K562 (cell line): ENCODE measurements around the gene CARD9. TPM values are rescaled to one million over a fixed set of nuclear protein-coding genes. Genes with fewer than 3 reads are reported as not detected.
A peak's percentile ranks its signal among the peaks of the same experiment; 100 is the strongest.

Experiments used
- ATAC-seq: fragments of 200-7000 bp; cut with Tn5 transposase; 3 replicates; pipeline ENCODE4 v1.9.1; 2020; ENCODE audit warnings: moderate library complexity
- BruUV-seq: library from RNA; stranded (reverse); fragments of 400-500 nt; replicated peaks from 2 replicates; lab custom pipeline; 2021; lab: Mats Ljungman, UMichigan
- CTCF ChIA-PET: fragments of 300-600 bp; formaldehyde crosslinking; extraction: SDS; loops from one replicate; lab custom pipeline; 2021; ENCODE audit warnings: low intra/inter-chr PET ratio; lab: Yijun Ruan, JAX
- POLR2A ChIA-PET: fragments of 300-600, 350-650 bp; sonication (Branson Sonifier 250); formaldehyde crosslinking; extraction: SDS; loops from one replicate; lab custom pipeline; 2021; ENCODE audit warnings: antibody characterized with exemption, inconsistent platforms; lab: Yijun Ruan, JAX
- DNase-seq, 4 experiments: peaks; one replicate each; pipeline versions ENCODE4 v3.0.0 to v3.0.0-alpha.2; 2011 to 2018; ENCODE audit warnings: low spot score in 3 of 4, mixed read lengths in 3 of 4; ENCODE audit errors: extremely low read depth in 1 of 4
- FAIRE-seq: peaks from 2 replicates; lab custom pipeline; 2011; peaks lifted over from hg19 to GRCh38; lab: Jason Lieb, UNC
- H2AFZ ChIP-seq: 2 replicates; pipeline ENCODE4 v1.6.0; 2011; ENCODE audit warnings: low read depth, low read length, control low read depth, inconsistent platforms
- H3K27ac ChIP-seq: fragments of 200-600 bp; 3 replicates; pipeline ENCODE4 v1.8.0; 2011; ENCODE audit warnings: low read depth, mild to moderate bottlenecking, control low read depth, inconsistent platforms, low read length, moderate library complexity, mixed read lengths; ENCODE audit errors: extremely low read depth
- H3K27me3 ChIP-seq, 2 experiments: fragments of 300-600 bp in 1 of 2; 2 replicates in 1 of 2; 3 replicates in 1 of 2; pipeline versions ENCODE4 v1.6.0 to v1.8.0; 2011; ENCODE audit warnings: inconsistent platforms in 2 of 2, low read length in 2 of 2, mild to moderate bottlenecking in 1 of 2, mixed read lengths in 1 of 2, moderate library complexity in 1 of 2; ENCODE audit not compliant: control insufficient read depth in 2 of 2, insufficient read depth in 2 of 2
- H3K36me3 ChIP-seq: fragments of 300-600 bp; 3 replicates; pipeline ENCODE4 v1.8.0; 2011; ENCODE audit warnings: mild to moderate bottlenecking, low read length, inconsistent platforms; ENCODE audit not compliant: control insufficient read depth, insufficient read depth
- H3K4me1 ChIP-seq, 2 experiments: fragments of 200-600 bp in 1 of 2; replicated peaks in 1 of 2; 2 replicates in 1 of 2; 3 replicates in 1 of 2; pipeline versions ENCODE4 v1.5.1 to v1.8.0; 2011; ENCODE audit warnings: inconsistent platforms in 2 of 2, low read length in 2 of 2, mild to moderate bottlenecking in 1 of 2, mixed read lengths in 1 of 2, moderate library complexity in 1 of 2; ENCODE audit not compliant: control insufficient read depth in 2 of 2, insufficient read depth in 2 of 2
- H3K4me2 ChIP-seq: 2 replicates; pipeline ENCODE4 v1.6.1; 2011; ENCODE audit warnings: low read length, control low read depth, inconsistent platforms, mixed read lengths; ENCODE audit not compliant: insufficient read depth
- H3K4me3 ChIP-seq: fragments of 200-600 bp; sonication (generic), shearing (Covaris generic); 2 replicates; pipeline ENCODE4 v1.5.1; 2016; ENCODE audit warnings: control low read depth, inconsistent platforms
- H3K79me2 ChIP-seq: fragments of 200-600 bp; 3 replicates; pipeline ENCODE4 v1.8.0; 2011; ENCODE audit warnings: low read length, inconsistent platforms; ENCODE audit not compliant: control insufficient read depth, insufficient read depth
- H3K9ac ChIP-seq, 2 experiments: 2 replicates each; pipeline versions ENCODE4 v1.6.0 to v1.6.1; 2011; ENCODE audit warnings: low read depth in 2 of 2, low read length in 2 of 2, control low read depth in 1 of 2, inconsistent platforms in 1 of 2, mild to moderate bottlenecking in 1 of 2, mixed read lengths in 1 of 2; ENCODE audit not compliant: insufficient read depth in 1 of 2
- H3K9me1 ChIP-seq: one replicate; pipeline ENCODE4 v1.6.0; 2011; ENCODE audit warnings: inconsistent platforms, mild to moderate bottlenecking, low read length, moderate library complexity; ENCODE audit not compliant: control insufficient read depth, insufficient read depth
- H3K9me3 ChIP-seq: replicated peaks from 2 replicates; pipeline ENCODE4 v1.5.1; 2011; ENCODE audit warnings: low read depth, low read length, inconsistent platforms; ENCODE audit not compliant: control insufficient read depth, insufficient read depth
- H4K20me1 ChIP-seq: replicated peaks from 2 replicates; pipeline ENCODE4 v1.6.1; 2011; ENCODE audit warnings: low read length, inconsistent platforms, mixed read lengths; ENCODE audit not compliant: control insufficient read depth, insufficient read depth
- MTA1 ChIP-seq: fragments of 450-650 bp; IDR thresholded peaks from 2 replicates; pipeline ENCODE4 v1.6.1; 2017; ENCODE audit warnings: borderline replicate concordance
- RBM22 ChIP-seq: fragments of 200-400 bp; formaldehyde crosslinking; IDR thresholded peaks from 2 replicates; pipeline ENCODE4 v1.6.1; 2018; ENCODE audit warnings: low read length, low read depth; ENCODE audit not compliant: poor library complexity, severe bottlenecking
- RFX1 ChIP-seq: fragments of 450-650 bp; IDR thresholded peaks from 2 replicates; pipeline ENCODE4 v1.6.1; 2016; ENCODE audit warnings: mild to moderate bottlenecking, moderate library complexity
- SMARCA5 ChIP-seq: fragments of 450-650 bp; IDR thresholded peaks from 2 replicates; pipeline ENCODE4 v1.6.1; 2016
- ZNF140 ChIP-seq: fragments of 250-450 bp; sonication (Bioruptor Pico); IDR thresholded peaks from 2 replicates; pipeline ENCODE4 v1.8.0; 2021; ENCODE audit warnings: moderate library complexity, mild to moderate bottlenecking, inconsistent platforms
- WGBS: fragments of 100-300 bp; shearing (Covaris generic); methylation state at CpG from one replicate; pipeline ENCODE4 v1.1.6; 2016; ENCODE audit warnings: low coverage, mixed read lengths; ENCODE audit not compliant: insufficient coverage; ENCODE audit errors: missing lambda C conversion rate; 5-methylcytosine and 5-hydroxymethylcytosine counted together
- in situ Hi-C: fragments of 300-500 bp; cut with MboI; formaldehyde crosslinking; loops from 4 replicates; pipeline ENCODE4 v1.15.0; 2018; ENCODE audit warnings: inconsistent platforms, mixed read lengths
- intact Hi-C: fragments of 100-400 bp; cut with micrococcal nuclease; formaldehyde crosslinking; loops from 2 replicates; pipeline ENCODE4 v1.14.2; 2022
- polyA plus RNA-seq, 8 experiments: library from polyadenylated mRNA; depleted of rRNA in 4 of 8; stranded (reverse) in 5 of 8; unstranded in 3 of 8; fragments of >200 nt; fragmentation: Nextera tagmentation in 2 of 8; fragmentation: Illumina TruSeq in 1 of 8; extraction: Ambion mirVana in 2 of 8; extraction: Trizol in 1 of 8; gene quantifications; 2 replicates each; pipeline versions ENCODE4 v1.2.1 to v1.2.3, GENCODE V29; 2011 to 2014; ENCODE audit warnings: inconsistent platforms in 1 of 8, missing spikeins in 1 of 8
- total RNA-seq, 7 experiments: library from RNA; depleted of rRNA in 6 of 7; stranded (reverse); fragments of >200 nt in 6 of 7; fragmentation: Illumina TruSeq in 2 of 7; extraction: Trizol in 2 of 7; gene quantifications; 2 replicates each; pipeline versions ENCODE4 v1.2.1 to v1.2.3, GENCODE V29; 2011 to 2021; ENCODE audit warnings: low replicate concordance in 1 of 7
- TF ChIP-seq, protein P1 (sequence below), 2 experiments: fragments of 450-650 bp; formaldehyde crosslinking in 1 of 2; IDR thresholded peaks; 2 replicates each; pipeline versions ENCODE4 v1.4.0 to v1.6.1; 2014 to 2020; ENCODE audit warnings: mild to moderate bottlenecking in 2 of 2, borderline replicate concordance in 1 of 2, low read depth in 1 of 2

CARD9 gene
- total and polyA plus RNA-seq, 9 of the 15 experiments (the other 6 are each of a cell fraction or from before 2014, with no cell fraction given) = 1.7 to 53.0 (median 9.7) TPM

DNA sequence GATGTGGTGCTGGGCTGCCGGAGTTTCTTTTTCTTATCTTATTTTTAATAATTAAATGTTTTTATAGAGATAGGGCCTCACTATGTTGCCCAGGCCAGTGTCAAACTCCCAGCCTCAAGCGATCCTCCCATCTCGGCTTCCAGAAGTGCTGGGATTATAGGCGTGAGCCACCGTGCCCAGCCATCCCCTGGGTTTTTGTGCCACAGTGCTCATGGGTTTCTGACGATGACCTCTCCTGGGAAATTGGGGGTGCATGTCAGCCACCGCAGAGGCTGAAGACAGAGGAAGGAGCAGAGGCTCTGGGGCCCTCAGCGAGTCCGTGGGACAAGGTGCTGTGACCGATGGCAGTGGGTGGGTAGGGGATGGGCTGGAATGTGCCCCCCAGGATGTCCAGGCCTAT is 31.7 kb downstream of the CARD9 start:
- Histone ChIP-seq H3K4me3 (no peak overlapping the region), H3K4me1 (peaks cover 19 to 96% of the 10 kb centered on the region in 2 experiments), H3K9me3 (no peaks in the 10 kb centered on the region), H2AFZ (no peak overlapping the region), H3K79me2 (no peaks in the 10 kb centered on the region), H3K27me3 (no peaks in the 10 kb centered on the region), H3K27ac (no peak overlapping the region), H3K4me2 (no peak overlapping the region), H3K9ac (peak overlapping the region in 1 of 2 experiments; percentile 91; a peak in 1 of 4 replicates), H3K36me3 (peaks cover 22% of the 10 kb centered on the region; the same call in 1 of the 3 replicates), H4K20me1 (no peaks in the 10 kb centered on the region), H3K9me1 (peaks cover 7% of the 10 kb centered on the region)
- DNase-seq (no peak), ATAC-seq (no peak), FAIRE-seq (no peak)
- intact Hi-C loops = loop anchor here (1.0 kb wide), 1 partner anchor 58 kb away; no protein-coding TSS in a partner anchor
- WGBS = 78% methylated on average over 10 of the region's 10 CpGs
- BruUV-seq = no TSS peak
- ChIA-PET CTCF (interaction anchor here (1.1 kb wide), 1 partner anchor 60 kb away, joined by 3 read pairs; no protein-coding TSS in a partner anchor), POLR2A (interaction anchor here (0.6 kb wide), 1 partner anchor 115 kb away, joined by 3 read pairs; no protein-coding TSS in a partner anchor)
- TF ChIP-seq, protein P1, sequence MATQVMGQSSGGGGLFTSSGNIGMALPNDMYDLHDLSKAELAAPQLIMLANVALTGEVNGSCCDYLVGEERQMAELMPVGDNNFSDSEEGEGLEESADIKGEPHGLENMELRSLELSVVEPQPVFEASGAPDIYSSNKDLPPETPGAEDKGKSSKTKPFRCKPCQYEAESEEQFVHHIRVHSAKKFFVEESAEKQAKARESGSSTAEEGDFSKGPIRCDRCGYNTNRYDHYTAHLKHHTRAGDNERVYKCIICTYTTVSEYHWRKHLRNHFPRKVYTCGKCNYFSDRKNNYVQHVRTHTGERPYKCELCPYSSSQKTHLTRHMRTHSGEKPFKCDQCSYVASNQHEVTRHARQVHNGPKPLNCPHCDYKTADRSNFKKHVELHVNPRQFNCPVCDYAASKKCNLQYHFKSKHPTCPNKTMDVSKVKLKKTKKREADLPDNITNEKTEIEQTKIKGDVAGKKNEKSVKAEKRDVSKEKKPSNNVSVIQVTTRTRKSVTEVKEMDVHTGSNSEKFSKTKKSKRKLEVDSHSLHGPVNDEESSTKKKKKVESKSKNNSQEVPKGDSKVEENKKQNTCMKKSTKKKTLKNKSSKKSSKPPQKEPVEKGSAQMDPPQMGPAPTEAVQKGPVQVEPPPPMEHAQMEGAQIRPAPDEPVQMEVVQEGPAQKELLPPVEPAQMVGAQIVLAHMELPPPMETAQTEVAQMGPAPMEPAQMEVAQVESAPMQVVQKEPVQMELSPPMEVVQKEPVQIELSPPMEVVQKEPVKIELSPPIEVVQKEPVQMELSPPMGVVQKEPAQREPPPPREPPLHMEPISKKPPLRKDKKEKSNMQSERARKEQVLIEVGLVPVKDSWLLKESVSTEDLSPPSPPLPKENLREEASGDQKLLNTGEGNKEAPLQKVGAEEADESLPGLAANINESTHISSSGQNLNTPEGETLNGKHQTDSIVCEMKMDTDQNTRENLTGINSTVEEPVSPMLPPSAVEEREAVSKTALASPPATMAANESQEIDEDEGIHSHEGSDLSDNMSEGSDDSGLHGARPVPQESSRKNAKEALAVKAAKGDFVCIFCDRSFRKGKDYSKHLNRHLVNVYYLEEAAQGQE (IDR thresholded peaks at IDR 0.05; ENCODE audit: borderline replicate concordance) = no peak
- TF ChIP-seq, protein P1 (CRISPR knock-in tag; IDR thresholded peaks at IDR 0.05; ENCODE audit: low read depth) = no peak
- peak; percentile 11 for TF ChIP-seq RBM22
- no peak for TF ChIP-seq MTA1
- no peak for TF ChIP-seq RFX1
- TF ChIP-seq ZNF140 (CRISPR knock-in tag) = no peak
- no peak for TF ChIP-seq SMARCA5
- in situ Hi-C loops = loop anchor here (25.0 kb wide), 1 partner anchor 296 kb away; no protein-coding TSS in a partner anchor
